HEK293 (cell line): ENCODE data around the gene ZNF541.

Source experiments
- GLI2 ChIP-seq: fragments of 450-650 bp; formaldehyde crosslinking; IDR thresholded peaks from 2 replicates; pipeline ENCODE4; 2017; ENCODE audit warnings: missing biosample characterization, missing genetic modification characterization, low read depth, borderline replicate concordance
- IKZF3 ChIP-seq: fragments of 450-650 bp; IDR thresholded peaks from 2 replicates; pipeline ENCODE4 v1.5.0; 2018; ENCODE audit warnings: missing biosample characterization, mild to moderate bottlenecking, missing genetic modification characterization, moderate library complexity
- KLF16 ChIP-seq: fragments of 450-650 bp; formaldehyde crosslinking; IDR thresholded peaks from 2 replicates; pipeline ENCODE4 v1.5.1; 2017; ENCODE audit warnings: missing biosample characterization, missing genetic modification characterization
- KLF7 ChIP-seq: fragments of 450-650 bp; formaldehyde crosslinking; IDR thresholded peaks from 2 replicates; pipeline ENCODE4 v1.5.1; 2016; ENCODE audit warnings: missing biosample characterization, missing genetic modification characterization, borderline replicate concordance
- MEIS1 ChIP-seq: sonication (generic); formaldehyde crosslinking; IDR thresholded peaks from 2 replicates; pipeline ENCODE4 v1.8.1; 2022; ENCODE audit warnings: missing genetic modification reagents, mild to moderate bottlenecking, borderline replicate concordance
- MYNN ChIP-seq: fragments of 450-650 bp; formaldehyde crosslinking; IDR thresholded peaks from 2 replicates; pipeline ENCODE4 v1.5.1; 2016; ENCODE audit warnings: missing biosample characterization, missing genetic modification characterization, borderline replicate concordance
- PBX3 ChIP-seq: sonication (generic); formaldehyde crosslinking; IDR thresholded peaks from 2 replicates; pipeline ENCODE4 v1.8.1; 2022; ENCODE audit warnings: mild to moderate bottlenecking, moderate library complexity, missing genetic modification reagents
- SETDB1 ChIP-seq: IDR thresholded peaks from one replicate; pipeline ENCODE4 v1.6.1; 2017; ENCODE audit warnings: mild to moderate bottlenecking, low read length, moderate library complexity, mixed read lengths; ENCODE audit not compliant: insufficient read length
- TCF7L2 ChIP-seq: IDR thresholded peaks from 2 replicates; pipeline ENCODE4 v1.6.1; 2011; ENCODE audit warnings: low read depth, mild to moderate bottlenecking, inconsistent platforms, low read length, moderate library complexity, borderline replicate concordance
- ZBTB49 ChIP-seq: fragments of 450-650 bp; formaldehyde crosslinking; IDR thresholded peaks from 2 replicates; pipeline ENCODE4 v1.5.1; 2016; ENCODE audit warnings: missing biosample characterization, missing genetic modification characterization, low read depth
- ZBTB8A ChIP-seq: fragments of 450-650 bp; formaldehyde crosslinking; IDR thresholded peaks from 2 replicates; pipeline ENCODE4 v1.5.1; 2016; ENCODE audit warnings: missing biosample characterization, missing genetic modification characterization
- ZNF10 ChIP-seq: fragments of 450-650 bp; formaldehyde crosslinking; IDR thresholded peaks from 2 replicates; pipeline ENCODE4 v1.5.1; 2017; ENCODE audit warnings: missing biosample characterization, missing genetic modification characterization
- ZNF132 ChIP-seq: fragments of 450-650 bp; formaldehyde crosslinking; IDR thresholded peaks from 2 replicates; pipeline ENCODE4 v1.5.1; 2017; ENCODE audit warnings: missing biosample characterization, missing genetic modification characterization, borderline replicate concordance
- ZNF155 ChIP-seq: fragments of 450-650 bp; formaldehyde crosslinking; IDR thresholded peaks from 2 replicates; pipeline ENCODE4 v1.5.1; 2016; ENCODE audit warnings: missing biosample characterization, missing genetic modification characterization
- ZNF169 ChIP-seq: fragments of 450-650 bp; formaldehyde crosslinking; IDR thresholded peaks from 2 replicates; pipeline ENCODE4 v1.5.1; 2016; ENCODE audit warnings: missing biosample characterization, missing genetic modification characterization
- ZNF202 ChIP-seq: fragments of 450-650 bp; formaldehyde crosslinking; IDR thresholded peaks from 2 replicates; pipeline ENCODE4 v1.5.1; 2016; ENCODE audit warnings: missing biosample characterization, missing genetic modification characterization, borderline replicate concordance
- ZNF280C ChIP-seq: fragments of 450-650 bp; formaldehyde crosslinking; IDR thresholded peaks from 2 replicates; pipeline ENCODE4 v1.5.1; 2016; ENCODE audit warnings: missing biosample characterization, missing genetic modification characterization
- ZNF350 ChIP-seq: fragments of 450-650 bp; formaldehyde crosslinking; IDR thresholded peaks from 2 replicates; pipeline ENCODE4 v1.5.0; 2017; ENCODE audit warnings: missing biosample characterization, mild to moderate bottlenecking, missing genetic modification characterization
- ZNF354C ChIP-seq: fragments of 450-650 bp; formaldehyde crosslinking; IDR thresholded peaks from 2 replicates; pipeline ENCODE4 v1.5.1; 2016; ENCODE audit warnings: missing biosample characterization, missing genetic modification characterization, low read depth, borderline replicate concordance
- ZNF394 ChIP-seq: fragments of 450-650 bp; formaldehyde crosslinking; IDR thresholded peaks from 2 replicates; pipeline ENCODE4 v1.5.1; 2016; ENCODE audit warnings: missing biosample characterization, missing genetic modification characterization, mild to moderate bottlenecking, moderate library complexity, borderline replicate concordance
- ZNF423 ChIP-seq: fragments of 450-650 bp; formaldehyde crosslinking; IDR thresholded peaks from 2 replicates; pipeline ENCODE4 v1.5.1; 2016; ENCODE audit warnings: missing biosample characterization, missing genetic modification characterization
- ZNF549 ChIP-seq: fragments of 450-650 bp; IDR thresholded peaks from 2 replicates; pipeline ENCODE4 v1.5.1; 2018; ENCODE audit warnings: missing biosample characterization, missing genetic modification characterization, mild to moderate bottlenecking, inconsistent platforms, moderate library complexity
- ZNF560 ChIP-seq: fragments of 450-650 bp; formaldehyde crosslinking; IDR thresholded peaks from 2 replicates; pipeline ENCODE4 v1.5.1; 2017; ENCODE audit warnings: missing biosample characterization, missing genetic modification characterization, borderline replicate concordance
- ZNF561 ChIP-seq: fragments of 450-650 bp; IDR thresholded peaks from 2 replicates; pipeline ENCODE4 v1.5.1; 2018; ENCODE audit warnings: missing biosample characterization, missing genetic modification characterization, borderline replicate concordance
- ZNF571 ChIP-seq: fragments of 450-650 bp; formaldehyde crosslinking; IDR thresholded peaks from 2 replicates; pipeline ENCODE4 v1.5.0; 2017; ENCODE audit warnings: missing biosample characterization, missing genetic modification characterization
- ZNF585B ChIP-seq: fragments of 450-650 bp; formaldehyde crosslinking; IDR thresholded peaks from 2 replicates; pipeline ENCODE4 v1.5.1; 2016; ENCODE audit warnings: missing biosample characterization, missing genetic modification characterization
- ZNF600 ChIP-seq: fragments of 450-650 bp; formaldehyde crosslinking; IDR thresholded peaks from 2 replicates; pipeline ENCODE4 v1.5.1; 2016; ENCODE audit warnings: missing biosample characterization, missing genetic modification characterization
- ZNF623 ChIP-seq: fragments of 450-650 bp; formaldehyde crosslinking; IDR thresholded peaks from 2 replicates; pipeline ENCODE4 v1.5.1; 2016; ENCODE audit warnings: missing biosample characterization, missing genetic modification characterization
- ZNF624 ChIP-seq: fragments of 450-650 bp; formaldehyde crosslinking; IDR thresholded peaks from 2 replicates; pipeline ENCODE4 v1.5.1; 2017; ENCODE audit warnings: missing biosample characterization, missing genetic modification characterization
- ZNF626 ChIP-seq: fragments of 450-650 bp; sonication (Bioruptor Pico); formaldehyde crosslinking; IDR thresholded peaks from 2 replicates; pipeline ENCODE4 v1.5.1; 2018; ENCODE audit warnings: missing biosample characterization, missing genetic modification characterization, inconsistent platforms
- ZNF645 ChIP-seq: fragments of 450-650 bp; formaldehyde crosslinking; IDR thresholded peaks from 2 replicates; pipeline ENCODE4; 2016; ENCODE audit warnings: missing biosample characterization, missing genetic modification characterization
- ZNF776 ChIP-seq: fragments of 450-650 bp; formaldehyde crosslinking; IDR thresholded peaks from 2 replicates; pipeline ENCODE4 v1.5.0; 2017; ENCODE audit warnings: missing biosample characterization, missing genetic modification characterization, borderline replicate concordance
- ZNF791 ChIP-seq: fragments of 450-650 bp; formaldehyde crosslinking; IDR thresholded peaks from 2 replicates; pipeline ENCODE4 v1.5.1; 2016; ENCODE audit warnings: missing biosample characterization, missing genetic modification characterization
- ZNF792 ChIP-seq: fragments of 450-650 bp; formaldehyde crosslinking; IDR thresholded peaks from 2 replicates; pipeline ENCODE4 v1.5.1; 2016; ENCODE audit warnings: missing biosample characterization, missing genetic modification characterization
- ZSCAN23 ChIP-seq: fragments of 450-650 bp; formaldehyde crosslinking; IDR thresholded peaks from 2 replicates; pipeline ENCODE4 v1.5.1; 2016; ENCODE audit warnings: missing biosample characterization, missing genetic modification characterization

Gene ZNF541

GRCh38 chr19:47608074-47608918 is 35.3 kb upstream of the ZNF541 start (continued):
- TF ChIP-seq ZNF10 (tag by site-specific recombination), result no peak
- no peak for TF ChIP-seq ZNF132
- no peak for TF ChIP-seq MYNN (tag by site-specific recombination)
- TF ChIP-seq ZNF169 (tag by site-specific recombination), result no peak
- TF ChIP-seq ZNF202 (tag by site-specific recombination), result no peak
- TF ChIP-seq ZNF623 (tag by site-specific recombination), result no peak
- peak; percentile 91 for TF ChIP-seq KLF16 (tag by site-specific recombination)
- no peak for TF ChIP-seq ZNF155 (tag by site-specific recombination)
- TF ChIP-seq IKZF3, result no peak
- TF ChIP-seq ZNF561, result peak; percentile 74; the same call in 1 of the 2 replicates
- no peak for TF ChIP-seq ZNF776
- no peak for TF ChIP-seq MEIS1 (CRISPR knock-in tag)
- no peak for TF ChIP-seq ZNF624 (tag by site-specific recombination)
- TF ChIP-seq ZNF354C (tag by site-specific recombination), result no peak
- no peak for TF ChIP-seq ZNF791
- peak; percentile 76 for TF ChIP-seq ZBTB8A
- TF ChIP-seq ZNF394, result no peak
- no peak for TF ChIP-seq ZNF585B (tag by site-specific recombination)
- TF ChIP-seq ZNF626 (tag by site-specific recombination), result no peak
- peak; percentile 68; the same call in 1 of the 2 replicates for TF ChIP-seq ZNF792 (tag by site-specific recombination)
- TF ChIP-seq TCF7L2, result no peak
- TF ChIP-seq ZNF280C, result no peak
- TF ChIP-seq ZNF423 (tag by site-specific recombination), result no peak
- TF ChIP-seq ZNF549, result no peak
- no peak for TF ChIP-seq SETDB1
- peak; percentile 87 for TF ChIP-seq PBX3
- TF ChIP-seq ZNF571, result no peak
- no peak for TF ChIP-seq ZSCAN23 (tag by site-specific recombination)
- TF ChIP-seq ZNF350, result no peak
- TF ChIP-seq ZNF600 (tag by site-specific recombination), result peak; percentile 69
- TF ChIP-seq ZNF560 (tag by site-specific recombination), result no peak
- TF ChIP-seq ZBTB49 (tag by site-specific recombination), result no peak
- no peak for TF ChIP-seq KLF7 (tag by site-specific recombination)
- no peak for TF ChIP-seq ZNF645 (tag by site-specific recombination)
- TF ChIP-seq GLI2, result no peak
